ENCODE measurements around the gene PRPF40A. TPM values are rescaled to one million over a fixed set of nuclear protein-coding genes. Genes with fewer than 3 reads are reported as not detected.

Gene PRPF40A
- polyA plus RNA-seq, 1 donor: 68.6 TPM

DNA sequence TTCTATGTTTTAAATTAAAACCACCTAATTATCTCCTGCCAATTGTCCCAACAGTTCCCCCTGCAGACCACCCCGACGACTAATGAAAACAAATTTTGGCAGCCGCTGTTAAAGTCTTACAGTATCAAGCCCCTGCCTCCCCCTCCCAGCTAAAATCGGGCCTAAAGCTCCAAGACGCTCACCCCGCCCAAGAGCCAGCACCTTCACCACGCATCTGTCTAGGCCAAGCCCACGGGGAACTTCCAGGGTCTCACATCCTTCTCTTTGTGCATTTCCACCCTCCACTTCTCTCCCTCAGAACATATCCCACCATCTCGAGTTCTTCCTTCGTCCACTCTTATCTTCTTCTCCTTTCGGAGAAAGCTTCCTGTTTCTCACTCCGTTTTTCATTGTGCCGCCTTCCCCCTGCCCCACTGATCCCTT is 445 bp downstream of the PRPF40A start:
- DNase-seq: no peak

DNA sequence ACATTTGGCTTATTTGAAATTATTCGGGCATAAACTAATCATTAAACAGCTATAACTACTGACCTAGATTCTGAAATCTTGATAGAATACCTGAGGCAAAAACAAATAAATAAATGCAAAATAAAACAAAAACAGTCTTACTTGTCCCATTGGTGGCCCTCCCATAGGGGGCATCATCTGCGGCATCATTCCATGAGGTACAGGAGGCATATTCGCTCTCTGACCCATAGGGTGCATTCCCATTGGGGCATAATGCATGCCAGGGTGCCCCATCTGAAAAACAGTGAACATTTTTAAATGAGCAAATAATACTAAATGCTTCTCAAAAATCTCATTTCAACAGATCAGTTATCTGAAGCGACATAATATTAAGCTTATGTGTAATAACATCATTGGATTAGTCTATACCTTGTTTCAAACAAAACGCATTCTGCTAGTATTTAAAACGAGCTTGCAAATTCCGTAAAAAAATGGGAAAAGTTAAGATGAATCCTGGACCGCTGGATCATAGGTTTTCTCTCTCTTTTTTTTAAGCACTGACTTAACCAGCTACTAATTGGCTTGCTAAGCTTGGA is 1.3 kb downstream of the PRPF40A start:
- DNase-seq: no peak

DNA sequence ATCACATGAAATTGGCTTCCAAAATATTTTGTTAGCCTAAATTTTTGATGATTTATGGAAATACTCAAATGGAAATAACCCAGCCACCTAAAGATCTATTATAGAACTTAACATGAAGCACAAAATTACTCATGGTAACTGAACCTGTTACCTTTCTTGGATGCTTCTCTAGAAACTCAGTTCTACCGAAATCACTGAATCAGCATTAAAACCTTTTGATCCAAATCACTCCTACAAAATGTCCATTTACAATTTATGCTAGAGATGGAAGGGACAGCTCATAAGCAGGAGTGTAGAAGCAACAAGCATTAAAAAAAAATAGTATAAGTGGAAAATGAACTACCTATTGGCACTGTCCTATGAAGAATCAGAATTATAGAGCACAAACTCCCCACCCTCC is 2.1 kb downstream of the PRPF40A start:
- no peak for DNase-seq

DNA sequence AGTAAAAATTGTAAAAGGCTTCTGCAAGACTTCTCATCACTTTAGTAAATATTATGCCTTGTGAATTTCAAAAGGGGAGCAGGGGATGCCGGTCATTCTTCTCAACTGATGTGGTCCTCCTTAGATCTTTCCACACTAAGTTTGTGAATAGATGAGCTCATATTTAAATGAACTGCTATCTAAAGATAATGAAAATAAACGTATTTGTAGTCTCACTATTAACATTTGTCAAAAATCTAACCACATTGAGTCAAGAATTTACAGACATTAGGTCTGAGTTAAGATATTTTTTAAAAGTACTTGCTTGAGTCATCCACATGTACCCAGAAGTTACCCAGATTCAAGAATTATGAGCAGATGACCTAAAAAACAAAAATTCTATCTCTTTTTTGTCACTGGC is 6.5 kb downstream of the PRPF40A start:
- no peak for DNase-seq

DNA sequence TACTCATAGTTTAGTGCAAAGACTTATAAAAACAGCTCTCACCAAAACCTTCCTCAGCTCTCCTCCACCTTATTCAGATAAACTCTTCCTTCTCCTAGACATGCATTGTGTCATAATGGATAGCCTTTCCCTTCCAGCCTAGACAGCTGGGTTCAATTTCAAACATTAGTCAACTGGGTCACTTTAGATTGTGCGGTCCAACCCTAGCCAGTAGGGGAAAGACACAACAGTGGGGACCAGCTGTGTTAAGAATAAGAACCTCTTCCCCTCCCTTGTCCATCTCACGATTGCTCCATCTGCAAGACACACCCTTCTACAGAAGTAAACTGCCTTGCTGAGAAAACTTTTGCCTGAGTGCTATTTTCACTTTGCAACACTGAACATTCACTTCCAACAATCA is 8.5 kb downstream of the PRPF40A start:
- DNase-seq: no peak

DNA sequence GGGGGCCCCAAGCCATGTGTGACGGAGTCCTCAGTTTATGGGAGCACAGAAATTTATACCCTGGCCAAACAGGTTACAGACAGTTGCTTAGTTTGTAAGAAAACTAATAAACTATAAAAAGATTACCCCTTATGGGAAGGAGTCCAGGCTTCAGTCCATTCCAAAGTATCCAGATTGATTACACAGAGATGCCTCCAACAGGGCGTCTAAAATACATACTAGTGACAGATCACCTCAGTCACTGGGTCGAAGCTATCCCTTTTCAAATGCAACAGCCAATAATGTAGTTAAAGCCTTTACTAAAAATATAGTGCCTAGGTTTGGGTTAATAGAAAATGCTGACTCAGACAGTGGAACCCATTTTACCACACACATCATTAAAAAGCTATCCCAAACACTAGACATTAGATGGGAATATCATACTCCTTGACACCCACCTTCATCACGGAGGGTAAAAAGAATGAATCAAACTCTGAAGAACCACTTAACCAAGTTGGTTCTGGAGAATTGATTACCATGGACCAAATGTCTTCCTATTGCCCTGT is 10.7 kb downstream of the PRPF40A start:
- no peak for DNase-seq

DNA sequence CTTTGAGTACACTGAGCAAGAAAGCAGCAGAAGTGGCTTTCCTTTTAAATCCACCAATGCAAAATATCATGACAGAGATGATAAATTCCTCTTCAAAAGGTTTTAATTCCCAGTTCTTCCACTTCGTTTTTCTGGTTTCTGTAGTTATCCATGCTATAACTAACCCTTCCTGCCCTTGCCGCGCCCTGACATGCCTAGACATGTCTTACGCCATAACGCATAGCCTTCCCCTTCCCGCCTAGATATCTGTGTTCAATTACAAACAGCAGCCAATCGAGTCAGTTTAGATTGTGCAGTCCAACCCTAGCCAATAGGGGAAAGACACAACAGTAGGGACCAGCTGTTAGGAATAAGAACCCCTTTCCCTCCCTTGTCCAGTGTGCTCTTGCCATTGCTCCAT is 16.1 kb downstream of the PRPF40A start:
- DNase-seq: no peak

DNA sequence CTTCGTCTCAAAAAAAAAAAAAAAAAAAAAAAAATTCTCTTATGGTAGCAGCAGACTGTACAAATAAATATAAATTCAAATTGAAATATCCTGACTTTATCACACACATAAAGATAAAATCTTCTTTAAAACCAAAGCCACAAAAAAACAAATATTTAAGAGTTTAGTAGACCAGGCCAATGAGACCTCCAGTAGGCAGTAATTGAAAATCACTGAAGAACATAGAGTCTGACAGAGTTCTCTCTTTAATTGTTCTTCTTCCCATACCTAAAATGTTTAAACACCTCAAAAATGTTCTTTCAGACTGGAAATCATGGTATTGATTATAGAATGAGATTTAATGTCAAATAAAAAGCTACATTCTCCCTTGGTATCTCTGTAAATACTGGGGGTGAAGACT is 20.8 kb downstream of the PRPF40A start:
- DNase-seq: no peak

DNA sequence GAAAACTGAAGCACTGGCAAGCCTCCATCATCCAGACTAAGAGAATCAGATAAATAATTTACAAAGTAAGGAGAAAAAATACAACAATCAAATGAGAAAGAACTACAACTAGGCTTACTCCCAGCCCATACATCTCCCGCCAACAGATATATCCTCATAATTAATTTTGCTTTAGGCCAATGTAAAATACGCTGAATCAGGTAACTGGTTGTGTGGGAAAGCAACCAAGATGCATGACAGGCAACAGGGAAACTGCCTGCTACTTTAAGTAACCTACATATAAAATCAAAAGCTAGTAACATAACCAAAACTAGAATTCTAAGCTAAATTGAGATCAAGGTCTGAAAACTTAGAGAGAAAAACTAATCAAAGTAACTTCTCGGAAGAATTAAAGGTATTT is 21.5 kb downstream of the PRPF40A start:
- no peak for DNase-seq

DNA sequence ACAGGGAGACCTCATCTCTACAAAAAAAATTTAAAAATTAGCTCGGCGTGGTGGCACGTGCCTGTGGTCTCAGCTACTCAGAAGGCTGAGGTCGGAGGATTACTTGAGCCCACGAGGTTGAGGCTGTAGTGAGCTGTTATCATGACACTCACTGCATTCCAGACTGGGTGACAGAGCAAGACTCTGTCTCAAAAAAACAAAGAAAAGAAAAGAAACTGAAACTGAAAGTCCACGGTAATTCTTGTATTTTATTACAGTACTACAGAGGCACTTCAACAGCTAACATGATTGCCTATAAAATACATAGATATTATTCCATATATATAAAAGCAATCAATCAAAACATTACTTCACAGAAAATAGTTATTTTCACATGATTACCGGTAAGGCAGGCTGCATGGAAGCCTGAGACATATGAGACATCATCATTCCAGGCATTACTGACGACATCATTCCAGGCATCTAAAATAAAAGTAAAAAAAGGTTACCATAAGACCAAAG is 23.1 kb downstream of the PRPF40A start:
- no peak for DNase-seq

DNA sequence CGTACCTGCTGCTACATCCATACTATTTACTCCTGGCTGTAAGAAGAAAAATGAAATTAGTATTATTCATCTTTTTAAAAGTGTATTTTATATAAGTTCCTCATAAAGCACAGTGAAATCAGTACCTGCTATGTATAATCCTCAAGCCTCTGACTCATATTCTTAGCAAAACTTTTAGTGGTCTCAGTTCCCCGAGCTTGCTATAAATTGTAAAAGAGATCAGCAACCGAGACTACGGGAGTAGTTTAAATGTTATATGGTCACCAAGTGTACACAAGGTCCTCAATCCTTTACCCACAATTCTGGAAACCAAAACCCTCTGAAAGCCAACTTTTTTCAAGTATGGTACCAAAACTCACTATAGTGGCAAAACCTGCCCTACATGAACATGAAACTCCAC is 24.2 kb downstream of the PRPF40A start:
- DNase-seq: no peak

DNA sequence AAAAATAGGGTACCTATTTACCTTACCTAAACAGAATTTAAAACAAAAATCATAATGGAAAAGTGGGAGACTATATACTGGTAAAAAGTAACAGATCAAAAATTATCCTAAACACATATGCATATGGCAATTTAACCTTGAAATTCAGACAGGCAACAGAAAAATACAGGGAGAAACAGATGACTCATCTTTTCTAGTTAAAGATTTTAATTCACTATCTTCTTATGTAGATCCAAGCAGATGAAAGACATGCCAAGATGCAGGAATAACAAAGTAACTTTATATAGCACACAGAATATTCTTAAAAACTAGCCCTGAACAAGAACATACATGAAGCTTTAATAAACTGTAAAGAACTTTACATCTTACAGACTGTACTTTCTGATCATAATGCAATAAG is 30.9 kb downstream of the PRPF40A start:
- no peak for DNase-seq

DNA sequence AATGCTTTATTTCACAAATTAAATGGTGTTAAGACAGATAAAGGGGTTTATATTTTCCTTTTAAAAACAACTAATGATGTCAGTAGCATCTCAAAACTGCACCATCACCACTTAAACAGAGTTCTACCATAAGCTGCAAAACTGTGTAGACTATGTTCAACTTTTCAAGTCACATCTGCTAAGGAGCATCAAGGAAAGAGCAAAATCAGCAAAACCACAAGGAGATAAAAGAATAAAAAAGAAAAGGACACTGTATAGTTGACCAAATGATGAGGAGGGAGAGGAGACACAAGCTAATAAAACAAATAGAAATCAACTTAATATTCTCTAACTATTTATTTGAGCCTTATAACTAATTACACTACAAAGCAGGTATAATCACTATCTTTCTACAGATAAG is 33.9 kb downstream of the PRPF40A start:
- no peak for DNase-seq

DNA sequence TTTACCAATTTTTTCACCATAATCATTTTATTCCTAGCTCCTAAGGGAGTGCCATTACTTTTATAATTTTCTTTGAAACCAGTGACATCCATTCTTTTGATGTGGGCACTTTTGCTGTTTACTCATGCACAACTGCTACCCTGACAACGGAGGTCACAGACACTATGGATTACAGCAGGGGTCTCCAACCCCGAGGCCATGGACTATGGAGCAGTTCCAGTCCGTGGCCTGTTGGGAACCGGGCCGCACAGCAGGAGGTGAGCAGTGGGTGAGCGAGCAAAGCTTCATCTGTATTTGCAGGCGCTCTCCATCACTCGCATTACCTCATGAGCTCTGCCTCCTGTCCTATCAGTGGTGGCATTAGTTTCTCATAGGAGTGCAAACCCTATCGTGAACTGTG is 34.6 kb downstream of the PRPF40A start:
- no peak for DNase-seq

DNA sequence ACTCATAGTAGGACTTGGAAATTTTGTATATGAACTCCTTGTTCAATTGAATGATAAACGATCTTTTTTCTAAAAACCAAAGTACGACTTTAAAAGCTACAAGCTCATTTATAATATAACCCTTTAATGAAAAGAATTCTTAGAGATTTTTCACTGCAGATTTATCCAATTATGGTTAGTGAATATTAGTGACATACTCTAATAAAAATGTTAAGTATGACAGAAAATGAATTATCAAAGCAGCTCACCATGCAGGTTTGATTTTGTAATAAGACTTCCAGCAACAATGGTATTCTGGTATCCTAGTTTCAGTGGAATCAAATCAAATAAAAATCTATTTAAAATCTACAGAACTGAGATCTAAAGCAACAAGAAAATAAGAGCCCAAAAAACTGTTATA is 38.5 kb downstream of the PRPF40A start:
- DNase-seq: no peak

DNA sequence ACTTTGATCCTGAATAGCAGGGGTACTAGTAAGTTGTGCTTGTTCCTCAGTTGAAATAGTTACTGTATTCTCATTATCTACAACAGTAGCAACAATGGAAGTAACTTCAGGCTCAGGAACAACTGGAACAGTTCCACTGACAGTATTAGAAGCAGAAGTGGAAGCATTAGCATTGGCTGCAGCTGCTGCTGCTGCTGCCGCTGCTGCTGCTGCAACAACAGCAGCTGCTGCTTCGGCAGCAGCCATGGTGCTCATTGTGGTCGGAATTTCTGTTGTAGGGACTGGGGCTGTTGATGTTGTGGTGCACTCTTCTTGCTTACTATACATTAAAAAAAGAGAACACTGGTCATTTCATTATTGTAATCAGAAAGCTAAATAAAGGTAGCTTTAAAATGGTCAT is 40.8 kb downstream of the PRPF40A start:
- no peak for DNase-seq

DNA sequence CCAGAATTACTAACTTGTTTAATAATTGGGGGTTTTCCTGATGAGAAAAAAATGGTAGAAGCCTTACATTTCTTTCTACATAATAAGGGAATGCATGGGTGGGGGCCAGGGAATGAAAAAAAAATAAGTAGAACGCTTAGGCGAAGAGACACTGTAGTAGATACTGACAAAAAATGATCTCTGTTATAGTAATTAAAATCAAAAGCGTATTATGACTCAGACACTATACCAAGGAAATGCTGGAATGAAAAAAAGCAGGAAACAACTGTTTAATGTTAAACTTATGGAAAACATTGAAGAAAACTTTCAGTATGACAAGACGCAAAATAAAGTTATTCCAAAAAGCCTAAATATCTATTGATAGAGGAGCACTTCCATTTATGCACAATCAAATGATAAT is 42.9 kb downstream of the PRPF40A start:
- DNase-seq: no peak

DNA sequence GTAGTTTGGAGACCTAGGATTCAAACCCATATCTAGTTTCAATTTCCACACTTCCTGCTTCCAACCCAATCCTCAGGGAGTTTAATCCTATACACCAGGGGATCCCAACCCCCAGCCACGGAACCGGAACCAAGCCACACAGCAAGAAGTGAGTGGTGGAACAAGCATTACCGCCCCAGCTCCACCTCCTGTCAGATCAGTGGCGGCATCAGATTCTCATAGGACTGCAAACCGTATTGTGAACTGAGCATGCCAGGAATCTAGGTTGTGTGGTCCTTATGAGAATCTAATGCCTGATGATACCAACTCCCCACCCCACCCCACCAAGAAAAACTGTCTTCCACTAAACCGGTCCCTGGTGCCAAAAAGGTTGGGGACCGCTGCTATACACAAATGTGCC is 52.5 kb downstream of the PRPF40A start:
- no peak for DNase-seq

DNA sequence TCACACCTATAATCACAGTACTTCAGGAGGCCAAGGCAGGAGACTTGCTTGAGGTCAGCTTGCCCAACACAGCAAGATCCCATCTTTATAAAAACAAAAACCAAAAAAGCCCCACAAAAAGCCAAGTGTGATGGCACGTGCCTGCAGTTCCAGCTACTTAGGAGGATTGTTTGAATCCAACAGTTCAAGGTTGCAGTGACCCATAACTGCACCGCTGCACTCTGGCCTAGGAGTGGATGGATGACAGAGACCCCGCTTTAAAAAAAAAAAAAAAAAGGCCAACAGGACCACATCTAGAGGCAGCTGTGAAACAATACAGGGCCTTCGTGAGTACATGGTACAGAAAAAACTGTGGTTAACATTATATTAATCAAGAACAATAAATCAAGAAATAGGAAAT is 56.2 kb downstream of the PRPF40A start:
- DNase-seq: no peak

DNA sequence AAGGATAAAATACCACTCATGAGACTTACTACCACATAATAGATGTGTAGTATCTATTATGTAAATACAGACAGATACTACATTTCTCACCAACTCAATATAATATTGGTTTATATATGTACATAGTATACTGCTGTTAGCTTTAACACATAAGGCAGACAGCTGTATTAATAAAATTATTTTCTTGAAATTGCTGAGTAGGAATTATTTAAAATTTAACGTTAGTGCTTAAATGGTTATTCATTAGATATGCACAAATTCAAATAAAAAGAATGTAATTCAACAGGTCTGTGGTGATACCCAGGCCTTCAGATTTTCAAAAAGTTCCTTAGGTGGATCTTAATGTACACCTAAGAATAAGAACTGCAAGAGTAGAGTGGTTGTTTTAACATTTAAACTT is 59.0 kb downstream of the PRPF40A start:
- DNase-seq: no peak

DNA sequence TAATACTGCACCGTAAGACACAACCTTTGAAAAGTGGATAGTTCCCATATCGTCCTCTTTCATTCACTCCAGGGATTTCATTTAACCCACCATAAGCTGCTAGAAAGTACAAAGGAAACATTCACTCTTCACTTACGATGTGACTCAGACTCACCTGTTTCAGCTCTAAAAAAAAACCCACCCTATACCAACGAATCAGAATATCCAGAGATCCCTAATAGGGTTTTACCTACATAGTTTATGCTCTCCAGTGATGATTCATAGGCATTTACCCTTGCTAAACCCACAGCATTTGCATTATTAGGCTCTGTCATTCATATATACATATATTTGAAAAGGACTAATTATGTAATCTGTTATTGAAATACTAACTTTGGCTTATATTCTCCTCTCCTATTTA is 60.2 kb downstream of the PRPF40A start:
- no peak for DNase-seq

DNA sequence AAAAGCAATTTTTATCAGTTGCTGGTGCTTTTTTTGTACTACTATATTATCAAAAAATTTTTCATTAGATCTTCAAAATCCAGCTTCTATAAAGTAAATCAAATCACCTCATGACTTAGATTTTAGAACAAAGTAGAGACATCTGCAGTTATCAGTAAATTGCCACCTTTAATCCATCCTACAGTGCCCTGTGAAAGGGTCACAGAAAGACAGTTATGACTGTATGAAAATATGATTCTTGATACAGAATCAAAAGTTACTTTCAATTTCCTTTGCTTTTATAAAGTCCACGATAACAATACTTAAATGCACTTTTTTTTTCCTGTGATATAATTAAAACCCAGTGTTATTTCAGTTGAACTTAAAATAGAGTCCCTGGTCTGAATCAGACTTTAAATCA is 61.4 kb downstream of the PRPF40A start:
- DNase-seq: no peak

DNA sequence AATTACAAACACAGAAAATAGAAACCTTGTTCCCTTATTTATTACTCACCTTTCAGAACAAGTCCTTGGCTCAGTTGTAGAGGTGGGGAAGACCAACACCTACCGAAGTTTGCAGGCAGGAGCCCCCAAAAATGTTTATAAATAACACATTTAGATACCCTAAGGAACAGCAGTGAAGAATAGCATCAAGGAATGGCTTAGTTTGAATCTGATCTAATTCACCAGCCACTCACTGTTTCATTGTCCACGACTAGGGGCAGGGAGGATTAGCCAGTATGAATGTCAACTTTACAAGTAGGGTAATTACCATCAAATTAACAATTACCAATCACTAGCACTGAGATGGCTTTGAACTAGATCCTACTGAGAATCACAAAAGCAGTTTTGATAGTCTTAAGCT is 65.4 kb downstream of the PRPF40A start:
- no peak for DNase-seq

DNA sequence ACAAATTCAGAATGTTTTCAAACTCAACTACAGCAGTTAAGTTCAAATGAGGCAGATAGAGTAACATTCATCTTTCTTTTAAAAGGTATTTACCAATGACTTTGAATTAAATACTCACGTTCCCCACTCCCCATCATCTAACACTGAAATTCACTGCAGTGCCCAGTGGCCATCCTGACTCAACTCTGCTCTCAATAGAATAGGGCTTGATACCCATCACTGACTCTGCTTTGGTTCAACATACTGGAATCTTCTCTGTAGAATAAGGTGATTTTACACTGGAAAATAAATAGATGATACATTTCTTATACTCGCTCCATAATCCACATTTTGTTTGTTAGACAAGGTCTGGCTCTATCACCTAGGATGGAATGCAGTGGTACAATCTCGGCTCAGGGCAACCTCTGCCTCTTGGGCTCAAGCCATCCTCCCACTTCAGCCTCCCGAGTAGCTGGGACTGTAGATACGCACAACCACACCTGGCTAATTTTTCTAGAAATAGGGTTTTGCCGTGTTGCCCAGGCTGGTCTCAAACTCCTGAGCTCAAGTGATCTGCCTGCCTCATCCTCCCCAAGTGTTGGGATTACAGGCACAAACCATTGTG is 66.4 kb downstream of the PRPF40A start:
- DNase-seq: no peak

DNA sequence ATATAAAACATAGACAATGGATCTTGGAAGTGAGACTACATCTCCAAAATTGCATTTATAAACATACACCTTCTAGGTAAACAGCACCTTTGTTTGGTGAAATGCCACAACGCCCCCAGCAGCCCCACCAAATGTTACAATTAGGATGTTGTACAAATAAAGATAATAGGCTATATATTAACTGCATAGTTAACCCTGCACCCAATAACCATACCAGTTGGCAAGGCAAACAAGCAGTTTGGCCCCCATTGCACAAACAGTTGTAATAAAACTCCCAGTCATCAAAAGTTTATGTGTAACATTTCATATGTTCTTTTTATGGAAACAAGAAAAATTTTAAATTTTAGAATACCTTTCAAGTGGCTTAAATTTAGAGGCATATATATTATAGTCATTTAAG is 67.3 kb downstream of the PRPF40A start:
- no peak for DNase-seq

All from hindlimb muscle (tissue), 1 donor.